GM21786 (cell line): ENCODE results near the gene MLH3.
"Not testable (repeated sequence)": the region's sequence is repeated elsewhere in the genome, so short reads cannot be mapped to it uniquely, and the experiment has no call there.

Experiments used
- ATAC-seq: cut with Tn5 transposase; IDR thresholded peaks from one replicate; pipeline ENCODE4 v1.9.1; 2021; ENCODE audit not compliant: unreplicated experiment

The MLH3 gene

DNA sequence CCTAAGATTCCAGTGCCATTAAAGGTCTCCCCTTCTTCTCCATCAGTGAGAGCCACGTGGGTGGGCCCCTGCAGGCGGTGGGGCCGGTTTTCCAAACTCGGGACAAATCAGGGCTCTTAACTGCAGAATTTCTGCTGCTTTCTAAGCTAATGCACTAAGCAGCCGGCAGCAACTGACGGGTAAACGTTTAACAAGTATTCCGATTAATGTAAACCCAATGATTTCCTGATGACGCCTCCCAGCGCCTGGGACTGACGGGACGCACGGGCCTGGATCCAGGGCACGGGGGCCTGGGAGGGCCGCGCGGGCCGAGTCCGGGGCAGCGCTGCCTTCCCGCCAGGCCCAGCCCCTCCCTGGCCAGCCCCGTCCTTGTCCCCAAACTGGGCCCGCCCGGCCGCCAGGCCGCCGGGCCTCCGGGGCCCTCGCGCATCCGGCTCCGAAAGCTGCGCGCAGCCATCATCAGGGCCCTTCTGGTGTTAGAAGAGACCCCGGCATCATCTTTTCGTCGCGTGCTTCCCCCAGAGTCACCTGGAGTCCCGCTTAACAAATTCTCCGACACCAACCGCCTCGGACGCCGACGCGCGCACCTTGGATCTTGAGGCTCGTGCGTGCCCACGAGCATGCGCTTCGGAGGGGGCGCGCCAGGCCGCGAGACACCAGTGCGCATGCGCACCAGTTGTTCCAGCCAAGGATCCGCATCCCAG lies at the start of gene MLH3:
MLH3 (minus strand) TSS at position 616 of the 704 bp plus-strand sequence. CDS start 1,812 bp downstream, outside the sequence.
- peak; percentile 68 for ATAC-seq

DNA sequence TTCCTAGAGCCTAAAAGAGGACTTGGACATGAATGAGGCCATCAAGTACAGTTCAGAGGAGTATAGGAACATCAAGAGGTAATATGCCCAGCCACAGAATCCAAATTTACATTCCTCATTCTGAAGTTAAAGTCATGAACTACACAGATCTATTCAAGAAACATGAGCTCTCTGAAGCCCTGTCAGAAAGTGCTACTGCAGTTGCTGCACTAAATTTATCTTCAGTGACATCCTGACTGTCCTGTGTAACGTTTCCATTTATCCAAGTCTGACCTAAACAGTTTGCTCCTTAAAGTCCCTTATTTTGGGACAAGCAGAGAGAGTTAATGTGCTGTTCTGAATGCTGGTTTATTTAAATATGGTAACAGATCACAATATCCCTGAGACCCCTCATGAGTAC lies 47.4 kb upstream of the MLH3 start:
- ATAC-seq: no peak

DNA sequence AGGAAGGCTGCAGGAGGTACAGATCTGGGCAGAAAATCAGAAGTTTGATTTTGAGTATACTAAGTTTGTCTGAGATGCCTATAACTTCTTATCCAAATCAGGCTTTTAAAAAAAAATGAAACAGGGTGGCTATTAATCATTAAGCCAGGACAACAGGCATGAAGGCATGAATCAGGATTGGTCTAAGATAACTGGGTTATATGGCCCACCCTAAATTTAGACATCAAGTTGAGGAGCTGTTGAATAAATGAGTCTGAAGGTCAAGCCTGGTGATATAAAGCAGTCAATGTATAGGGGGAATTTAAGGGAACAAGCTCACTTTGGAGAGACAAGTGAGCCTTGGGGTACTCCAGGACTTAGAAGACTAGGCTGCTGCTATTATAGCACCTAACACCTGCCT lies 46.9 kb upstream of the MLH3 start:
- ATAC-seq: no peak

DNA sequence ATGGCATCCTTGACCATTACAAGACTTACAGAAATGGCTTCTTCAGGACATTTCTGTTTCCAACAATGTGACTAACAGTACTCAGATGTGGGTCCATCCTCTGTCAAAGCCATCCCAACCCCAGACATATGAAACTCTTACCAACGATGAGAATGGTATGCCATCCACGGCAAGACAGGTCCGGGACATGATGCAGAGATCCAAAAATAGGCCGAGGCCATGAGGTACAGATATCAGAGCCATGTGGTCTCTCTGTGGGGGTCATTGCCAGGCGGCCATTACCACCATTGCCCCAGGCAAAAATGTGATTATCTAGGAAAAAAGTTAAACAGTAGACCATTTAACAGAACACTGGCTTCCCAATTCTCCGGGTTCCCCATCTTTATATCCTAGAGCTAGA lies 45.7 kb upstream of the MLH3 start:
- no peak for ATAC-seq

DNA sequence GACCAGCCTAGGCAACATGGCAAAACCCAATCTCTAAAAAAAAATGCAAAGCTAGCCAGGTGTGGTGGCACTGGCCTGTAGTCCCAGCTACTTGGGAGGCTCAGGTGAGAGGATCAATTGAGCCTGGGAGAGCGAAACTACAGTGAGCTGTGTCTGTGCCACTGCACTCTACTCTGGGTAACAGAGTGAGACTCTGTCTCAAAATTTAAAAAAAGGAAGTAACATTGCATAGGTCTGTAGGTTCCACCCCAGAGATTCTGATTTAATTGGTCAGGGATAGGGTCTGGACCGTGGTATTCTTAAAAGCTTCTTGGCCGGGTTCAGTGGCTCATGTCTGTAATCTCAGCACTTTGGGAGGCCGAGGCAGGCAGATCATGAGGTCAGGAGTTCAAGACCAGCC lies 44.4 kb upstream of the MLH3 start:
- no peak for ATAC-seq

DNA sequence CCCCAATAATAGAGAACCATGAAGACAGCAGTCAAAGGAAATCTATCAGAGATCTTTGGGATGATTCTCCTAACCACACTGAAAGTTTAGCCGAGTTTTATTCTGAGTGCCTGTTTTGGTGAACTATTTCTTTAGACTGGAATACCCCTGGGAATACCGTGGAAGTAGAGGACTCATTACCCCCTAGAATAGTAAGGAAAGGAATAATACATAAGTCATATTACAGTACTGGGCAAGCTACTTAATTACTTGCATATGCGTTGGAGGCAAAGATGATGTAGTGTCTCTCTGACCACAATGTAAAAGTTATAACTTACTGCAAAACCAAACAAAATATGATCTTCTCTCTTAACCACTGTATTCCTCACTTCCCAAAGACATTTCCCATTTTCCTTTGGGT lies 43.6 kb upstream of the MLH3 start:
- no peak for ATAC-seq

DNA sequence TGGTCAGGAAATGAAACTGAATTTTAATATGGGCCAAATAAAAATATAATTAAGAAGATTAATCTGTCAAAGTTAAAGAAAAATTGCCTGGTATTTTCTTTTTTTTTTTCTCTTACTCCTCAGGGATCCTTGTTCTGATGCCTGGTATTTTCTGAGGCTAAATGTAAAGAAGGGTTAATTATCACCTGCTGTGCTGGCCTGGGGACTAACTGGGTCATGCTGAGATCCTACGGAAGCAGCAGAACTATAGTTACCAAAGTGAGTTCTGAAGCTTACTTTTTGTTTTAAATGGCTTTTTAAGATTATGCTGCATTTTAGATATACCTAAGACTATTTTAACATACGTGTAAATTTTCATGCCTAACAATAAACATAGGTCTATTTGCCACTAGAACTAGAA lies 41.4 kb upstream of the MLH3 start:
- ATAC-seq: no peak

DNA sequence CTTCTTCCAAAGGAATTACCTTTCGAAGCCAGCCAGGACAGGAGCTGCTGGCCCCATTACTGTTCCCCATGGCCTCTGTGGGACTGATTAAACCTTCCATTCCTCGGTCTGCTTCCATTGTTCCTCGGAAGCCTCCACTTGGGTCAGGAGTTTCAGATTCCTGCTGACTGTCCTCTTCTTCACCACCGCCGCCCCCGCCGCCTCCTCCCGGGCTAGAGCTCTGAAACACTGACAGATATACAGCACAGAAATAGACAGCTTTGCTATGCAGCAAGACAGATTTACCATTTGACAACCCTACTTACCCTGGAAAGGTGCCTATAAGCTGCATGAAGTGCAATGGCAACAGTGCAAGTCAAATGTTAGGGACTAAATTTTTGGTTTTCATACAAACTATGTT lies 40.0 kb upstream of the MLH3 start:
- ATAC-seq: no peak

DNA sequence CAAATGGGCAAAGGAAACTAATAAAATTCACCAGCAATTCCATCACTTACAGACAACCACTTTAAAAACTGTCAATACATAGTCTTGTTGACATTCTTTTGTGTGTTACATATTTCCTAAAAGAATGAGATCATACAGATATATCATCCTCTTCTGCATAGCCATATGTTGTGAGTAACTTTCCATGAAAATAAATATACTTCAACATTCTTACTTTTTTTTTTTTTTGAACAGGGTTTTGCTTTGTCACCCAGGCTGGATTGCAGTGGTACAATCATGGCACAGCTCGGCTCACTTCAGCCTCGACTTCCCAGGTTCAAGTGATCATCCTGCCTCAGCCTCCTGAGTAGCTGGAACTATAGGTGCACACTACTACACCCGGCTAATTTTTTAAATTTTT lies 39.1 kb upstream of the MLH3 start:
- no peak for ATAC-seq

DNA sequence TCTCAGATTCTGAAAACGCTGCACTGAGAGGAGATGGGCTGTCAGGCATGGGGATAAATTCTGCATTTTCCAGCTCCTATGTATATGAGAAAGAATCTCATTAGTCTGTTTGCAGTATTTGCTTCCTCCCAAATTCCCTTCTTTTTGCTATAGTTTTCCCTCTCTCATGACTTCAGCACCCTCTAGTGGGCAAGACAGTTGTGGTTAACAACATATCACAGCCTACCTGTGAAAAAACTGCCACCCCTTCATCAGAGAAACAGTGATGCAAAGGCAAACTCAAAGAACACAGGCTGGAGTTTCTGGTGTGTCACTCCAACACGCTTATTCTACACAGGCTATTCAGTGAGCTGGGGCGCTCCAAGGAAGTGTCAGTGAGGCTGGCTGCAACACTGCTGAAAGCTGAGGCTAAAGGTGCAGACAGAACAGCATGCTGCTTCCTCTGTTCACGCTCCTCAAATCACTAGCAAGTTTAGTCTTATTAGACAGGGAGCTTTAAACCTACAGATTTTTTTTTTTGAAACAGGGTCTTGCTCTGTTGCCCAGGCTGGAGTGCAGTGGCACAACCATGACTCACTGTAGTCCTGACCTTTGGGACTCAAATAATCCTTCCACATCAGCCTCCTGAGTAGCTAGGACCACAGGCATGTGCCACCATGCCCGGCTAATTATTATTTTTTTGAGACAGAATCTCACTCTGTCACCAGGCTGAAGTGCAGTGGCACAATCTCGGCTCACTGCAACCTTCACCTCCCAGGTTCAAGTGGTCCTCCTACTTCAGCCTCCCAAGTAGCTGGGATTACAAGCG lies 37.5 kb upstream of the MLH3 start:
- ATAC-seq: no peak

DNA sequence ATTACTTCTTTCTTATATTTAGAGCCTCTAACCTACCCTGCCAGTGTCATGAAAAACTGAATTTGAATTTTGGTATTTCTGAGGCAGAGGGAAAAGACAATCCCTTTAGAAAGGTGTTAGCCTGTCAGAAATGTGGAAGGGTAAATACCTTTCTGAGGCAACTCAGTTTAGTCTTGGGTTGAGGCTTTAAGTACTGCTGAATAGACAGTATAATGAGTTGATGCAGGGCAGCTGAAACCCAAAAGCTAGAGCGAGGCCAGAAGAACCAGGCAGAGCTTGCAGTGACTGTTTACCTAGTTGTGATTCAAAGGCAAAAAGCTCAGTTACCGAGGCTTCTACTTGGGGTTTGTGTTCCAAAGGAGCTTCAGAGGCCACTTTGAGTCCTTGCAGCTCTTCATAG lies 36.9 kb upstream of the MLH3 start:
- no peak for ATAC-seq

DNA sequence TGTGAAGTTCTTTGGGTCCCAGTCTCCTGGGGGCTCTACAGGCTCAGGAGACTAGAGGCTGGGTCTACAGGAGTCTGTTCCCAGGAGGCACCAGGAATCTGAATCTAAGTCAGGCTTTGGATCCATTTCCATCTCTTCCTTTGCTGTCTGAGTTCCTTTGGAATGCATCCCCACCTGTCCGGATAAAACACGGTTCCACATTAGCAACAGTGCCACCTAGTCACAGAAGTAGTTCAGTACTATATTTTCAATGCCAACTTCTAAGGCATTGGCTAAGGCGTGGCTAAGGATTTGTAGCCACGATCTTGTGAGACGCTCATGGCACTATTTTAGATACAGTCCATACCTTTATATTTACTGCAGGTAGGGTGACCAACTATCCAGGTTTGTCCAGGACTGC lies 33.2 kb upstream of the MLH3 start:
- no peak for ATAC-seq

DNA sequence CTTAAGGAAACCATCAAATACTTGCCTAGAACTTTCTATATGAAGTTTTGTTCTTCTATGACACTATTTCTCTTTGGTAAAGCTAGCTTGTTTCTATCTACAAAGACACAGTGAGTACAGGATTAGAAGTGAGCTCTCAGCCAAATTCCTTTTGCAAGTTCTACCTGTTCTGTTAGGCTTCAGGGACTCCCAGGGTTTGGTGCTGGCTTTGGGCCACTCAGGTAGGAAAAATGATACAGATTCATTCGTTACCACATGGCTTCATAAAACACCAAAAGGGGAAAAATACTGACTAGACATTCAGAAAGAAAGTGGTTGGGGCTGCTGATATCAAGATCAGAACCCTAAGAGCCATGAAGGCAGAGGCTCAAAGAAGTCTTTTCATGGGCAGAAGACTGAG lies 32.0 kb upstream of the MLH3 start:
- ATAC-seq: no peak

DNA sequence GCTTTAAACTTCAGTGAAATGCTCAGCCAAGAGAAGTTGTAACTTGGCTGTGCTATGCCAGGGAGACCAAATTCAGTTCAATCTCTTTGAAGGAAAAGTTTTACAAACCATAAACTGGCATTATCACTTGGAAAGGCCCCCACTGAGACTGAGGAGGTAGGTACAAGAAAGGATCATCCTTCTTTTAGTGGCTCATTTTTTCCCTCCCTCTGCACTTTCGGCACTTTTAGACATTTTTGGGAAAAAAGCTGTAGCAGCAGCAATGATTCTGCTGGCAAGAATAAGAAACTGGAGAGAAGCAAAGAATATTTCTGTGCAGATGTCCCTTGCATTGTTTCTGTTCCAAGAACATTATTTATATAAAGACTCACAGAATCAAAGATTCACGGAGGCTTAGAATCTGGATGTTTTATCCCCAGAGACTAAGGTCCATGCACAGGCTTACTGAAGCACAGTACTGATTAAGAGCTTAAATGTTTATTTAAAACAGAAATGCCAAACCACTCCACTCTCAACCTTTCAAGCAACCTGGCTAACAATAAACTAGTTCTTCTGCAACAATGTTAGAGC lies 30.5 kb upstream of the MLH3 start:
- ATAC-seq: no peak

DNA sequence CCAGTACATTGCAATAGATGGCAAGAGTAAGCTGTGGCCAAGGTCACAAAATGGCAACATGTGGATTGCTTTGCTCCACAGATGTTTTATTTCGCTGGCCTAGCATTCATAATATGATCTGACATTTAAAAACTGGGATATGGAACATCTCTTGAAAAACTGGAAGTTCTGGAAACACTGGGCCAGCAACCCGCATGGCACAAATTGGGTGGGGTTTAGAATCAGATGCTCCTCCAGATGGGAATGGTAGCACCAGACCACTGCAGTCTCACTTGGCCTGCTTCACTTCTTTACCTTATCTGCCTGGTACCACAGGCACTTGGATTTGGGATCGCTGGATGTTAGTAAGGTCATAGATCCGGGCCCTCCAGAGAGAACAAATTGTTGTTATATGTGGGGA lies 28.3 kb upstream of the MLH3 start:
- ATAC-seq: no peak

DNA sequence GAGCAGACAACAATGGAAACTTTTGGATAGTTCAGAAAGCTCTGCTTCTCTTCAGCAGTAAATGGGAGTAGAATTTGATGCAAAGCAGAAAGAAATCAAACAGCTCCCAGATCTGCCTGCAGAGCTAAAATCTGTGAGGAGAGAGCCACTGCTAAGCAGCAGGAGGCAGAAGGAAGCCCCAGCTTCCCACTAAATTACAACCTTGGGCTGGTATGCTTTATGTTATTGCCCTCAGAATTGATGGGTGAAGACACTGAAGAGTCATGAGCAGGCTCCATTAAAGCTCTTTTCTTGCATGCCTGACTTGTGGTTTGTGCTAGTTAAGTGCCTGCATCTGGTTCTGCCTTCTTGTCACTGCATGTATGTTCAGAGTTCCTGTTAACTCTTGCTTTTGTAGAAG lies 26.5 kb upstream of the MLH3 start:
- ATAC-seq: no peak

DNA sequence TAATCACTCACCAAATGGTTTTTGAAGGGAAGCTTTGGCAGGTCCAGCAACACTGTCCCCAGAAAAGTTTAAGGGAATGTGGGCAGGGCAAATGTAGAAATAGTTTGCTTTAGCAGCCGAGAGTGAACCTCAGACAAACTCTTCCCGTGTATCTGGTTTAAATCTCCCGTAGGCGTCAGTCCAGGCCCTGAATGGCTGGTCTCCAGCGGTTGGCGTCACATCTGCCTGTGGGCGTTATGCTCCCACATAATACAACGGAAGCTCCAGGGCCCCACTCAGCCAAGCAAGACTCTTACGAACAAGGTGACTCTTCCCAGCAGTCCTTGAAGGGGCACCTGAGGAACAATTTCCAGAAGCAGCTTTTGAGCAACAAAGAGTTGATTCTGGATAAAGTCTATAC lies 19.1 kb upstream of the MLH3 start:
- ATAC-seq: no peak

DNA sequence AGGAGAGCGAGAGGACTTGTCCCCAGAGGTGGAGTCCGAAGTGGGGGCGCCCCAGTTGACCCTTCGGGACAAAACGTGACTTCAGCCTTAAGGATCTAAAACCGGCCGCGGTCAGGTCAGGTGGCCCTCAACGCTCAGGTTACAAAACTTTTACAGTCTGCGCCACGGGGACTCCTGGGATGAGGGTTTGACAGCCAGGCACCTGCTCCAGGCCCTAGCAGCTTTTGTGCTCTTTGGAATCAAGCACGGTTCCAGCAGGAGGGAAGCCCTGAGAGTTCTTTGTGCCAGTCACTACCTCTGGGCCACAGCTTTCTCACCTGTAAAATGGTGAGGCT lies 18.5 kb upstream of the MLH3 start:
- ATAC-seq: no peak

DNA sequence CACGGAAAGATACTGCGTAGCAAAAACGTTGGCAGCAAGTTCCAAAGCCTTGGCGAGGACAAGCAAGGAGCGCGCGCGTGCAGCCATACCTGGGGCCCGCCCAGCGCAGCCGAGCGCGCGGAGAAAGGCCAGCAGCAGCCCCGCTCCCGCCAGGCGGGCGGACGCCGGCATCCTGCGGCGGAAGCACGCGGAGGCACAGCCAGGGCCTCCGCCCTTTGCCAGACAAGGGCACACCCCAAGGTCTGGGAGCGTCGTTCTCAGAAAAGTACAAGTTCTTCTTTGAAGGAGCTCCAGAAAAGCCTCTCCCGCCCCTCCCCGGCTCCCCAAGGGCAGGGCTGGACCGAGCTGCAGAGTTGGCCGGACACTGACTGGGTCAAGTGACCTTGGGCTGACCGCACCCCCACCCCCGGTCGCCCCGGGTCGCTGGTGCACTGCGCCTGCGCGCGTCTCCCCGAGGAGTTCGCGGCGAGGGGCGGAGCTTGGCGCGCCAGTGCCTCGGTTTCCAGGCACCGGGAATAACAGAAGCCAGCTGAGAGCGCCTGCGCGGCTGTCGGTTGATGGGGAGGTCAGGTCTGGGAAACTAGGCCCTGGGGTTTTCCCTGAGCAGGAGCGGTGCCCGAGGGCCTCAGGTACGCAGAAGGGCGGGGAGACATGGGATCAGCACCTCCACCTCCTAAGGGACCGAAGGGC lies 18.0 kb upstream of the MLH3 start, which contains the start of gene ZC2HC1C:
ZC2HC1C (plus strand) TSS at position 521 of the 690 bp plus-strand sequence. CDS start 933 bp downstream, outside the sequence.
- peak; percentile 59 for ATAC-seq

DNA sequence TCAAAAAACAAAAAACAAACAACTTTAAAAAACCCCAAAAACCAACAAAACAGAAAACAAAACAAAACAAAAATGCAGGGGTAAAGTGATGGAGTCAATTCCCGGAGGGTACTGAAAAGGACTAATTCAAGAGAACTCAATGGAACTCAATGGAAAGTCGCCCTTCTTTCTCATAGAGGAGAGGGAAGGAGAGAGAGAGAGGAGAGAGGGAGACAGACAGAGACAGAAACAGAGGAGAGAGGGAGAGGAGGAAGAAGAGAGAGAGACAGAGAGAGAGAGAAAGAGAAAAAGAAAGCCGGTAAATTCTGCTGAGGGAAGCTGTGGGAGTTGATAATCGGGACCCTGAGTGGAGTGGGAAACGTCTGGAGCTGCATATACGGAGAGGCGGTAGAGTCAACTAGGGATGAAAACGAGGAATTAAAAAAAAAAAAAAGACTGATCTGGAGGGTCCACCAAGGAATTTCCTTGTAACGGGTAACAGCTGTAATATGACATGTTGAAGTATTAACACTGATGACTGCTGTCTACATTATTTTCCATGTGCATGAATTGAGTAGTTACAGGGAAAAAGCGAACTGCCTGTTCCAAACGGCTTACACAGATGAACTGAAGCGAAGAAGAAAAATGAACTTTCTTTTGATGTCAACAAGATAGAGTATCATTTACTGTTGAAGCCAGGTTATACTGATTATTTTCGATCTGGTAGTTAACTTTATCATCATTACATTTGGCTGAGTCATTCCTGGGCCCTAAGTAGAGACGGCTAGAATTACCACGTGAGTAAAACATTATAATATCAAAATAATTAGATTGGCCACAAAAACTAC lies 17.2 kb upstream of the MLH3 start:
- ATAC-seq: no peak

DNA sequence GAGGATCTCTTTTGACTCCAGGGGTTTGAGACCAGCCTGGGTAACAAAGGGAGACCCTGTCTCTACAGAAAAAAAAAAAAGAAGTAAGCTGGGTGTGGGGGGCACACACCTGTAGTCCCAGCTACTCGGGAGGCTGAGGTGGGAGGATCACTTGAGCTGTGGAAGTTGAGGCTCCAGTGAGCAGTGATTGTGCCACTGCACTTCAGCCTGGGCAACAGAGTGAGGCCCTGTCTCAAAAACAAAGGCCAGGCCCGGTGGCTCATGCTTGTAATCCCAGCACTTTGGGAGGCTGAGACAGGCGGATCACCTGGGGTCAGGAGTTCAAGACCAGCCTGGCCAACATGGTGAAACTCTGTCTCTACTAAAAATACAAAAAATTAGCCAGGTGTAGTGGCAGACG lies 16.5 kb upstream of the MLH3 start:
- ATAC-seq: not testable (repeated sequence)
